HG03378 (cell line): ENCODE data around the gene IFITM2.
"Not testable (repeated sequence)": the region's sequence is repeated elsewhere in the genome, so short reads cannot be mapped to it uniquely, and the experiment has no call there.

Experiments
- ATAC-seq: cut with Tn5 transposase; IDR thresholded peaks from one replicate; pipeline ENCODE4 v1.9.1; 2021; ENCODE audit warnings: mild to moderate bottlenecking, moderate library complexity; ENCODE audit not compliant: unreplicated experiment

IFITM2 gene

DNA sequence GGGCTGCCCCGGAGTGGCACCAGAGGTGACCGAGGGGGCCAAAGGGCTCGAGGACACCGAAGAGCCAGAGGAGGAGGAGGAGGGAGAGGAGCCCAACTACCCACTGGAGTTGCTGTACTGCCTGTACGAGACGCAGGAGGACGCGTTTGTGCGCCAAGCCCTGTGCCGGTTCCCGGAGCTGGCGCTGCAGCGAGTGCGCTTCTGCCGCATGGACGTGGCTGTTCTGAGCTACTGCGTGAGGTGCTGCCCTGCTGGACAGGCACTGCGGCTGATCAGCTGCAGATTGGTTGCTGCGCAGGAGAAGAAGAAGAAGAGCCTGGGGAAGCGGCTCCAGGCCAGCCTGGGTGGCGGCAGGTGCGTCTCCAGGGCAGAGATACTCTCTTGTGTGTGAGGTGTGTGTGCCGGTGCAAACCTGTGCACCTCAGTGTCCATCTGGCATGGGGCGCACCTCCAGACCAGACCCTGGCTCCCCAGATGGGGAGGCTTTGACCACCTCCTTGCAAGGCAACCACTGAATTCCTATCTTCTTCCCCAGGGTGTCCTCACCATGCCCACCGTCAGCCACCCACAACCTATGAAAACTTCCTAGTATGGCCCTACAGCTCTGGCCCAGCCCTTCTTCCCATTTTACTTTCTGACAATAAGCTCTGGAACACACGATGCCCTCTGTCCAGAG is 26.0 kb upstream of the IFITM2 start:
- ATAC-seq, result no peak

DNA sequence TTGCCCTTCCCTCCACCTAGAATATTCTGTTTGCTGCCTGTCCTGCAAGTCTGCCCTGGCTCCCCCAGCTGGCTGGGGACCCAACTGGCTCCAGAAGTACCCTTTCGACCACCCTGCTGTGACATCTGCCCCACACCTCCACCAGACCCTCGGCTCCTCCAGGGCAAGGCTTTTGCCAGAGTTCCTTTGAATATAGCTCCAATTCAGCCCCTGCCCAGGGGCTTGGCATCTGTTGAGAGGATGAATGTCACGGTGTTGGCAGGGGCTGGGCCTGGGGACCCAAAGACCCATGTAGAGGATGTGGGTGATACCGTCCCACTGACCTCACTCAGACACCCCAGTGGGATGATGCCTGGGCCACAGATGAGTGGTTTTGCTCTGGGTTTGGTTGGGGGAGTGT is 25.4 kb upstream of the IFITM2 start:
- no peak for ATAC-seq

DNA sequence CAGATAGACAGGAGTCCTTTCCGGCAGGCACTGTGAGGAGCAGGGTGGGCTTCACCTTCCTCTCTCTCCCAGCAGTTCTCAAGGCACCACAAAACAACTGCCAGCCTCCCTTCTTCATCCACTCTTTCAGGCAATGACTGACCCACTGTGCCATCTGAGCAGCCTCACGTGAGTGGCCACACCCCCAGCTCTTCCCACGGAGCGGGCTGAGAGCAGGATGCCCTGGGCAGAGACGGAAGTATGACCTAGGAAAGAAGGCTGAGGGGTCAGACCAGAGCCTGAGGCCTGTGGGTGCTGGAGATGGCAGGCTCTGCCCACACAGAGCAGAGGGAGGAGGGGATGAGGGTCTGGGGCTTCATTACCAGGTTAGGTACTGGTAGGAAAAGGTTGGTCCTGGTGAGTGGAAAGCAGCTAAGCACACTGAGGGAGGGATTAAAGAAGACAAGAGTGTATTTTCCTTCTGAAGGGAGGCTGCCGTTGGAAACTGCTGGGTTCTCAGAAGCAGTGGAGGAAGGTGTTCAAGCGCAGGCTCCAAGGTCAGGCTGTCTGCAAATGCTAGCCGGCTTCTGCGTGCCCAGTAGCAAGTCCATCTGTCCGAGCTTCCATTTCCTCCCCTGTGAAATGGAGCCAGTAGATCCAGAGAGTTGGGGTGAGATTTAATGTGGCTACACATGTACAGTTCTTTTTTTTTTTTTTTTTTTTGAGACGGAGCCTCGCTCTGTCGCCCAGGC is 24.8 kb upstream of the IFITM2 start:
- no peak for ATAC-seq

DNA sequence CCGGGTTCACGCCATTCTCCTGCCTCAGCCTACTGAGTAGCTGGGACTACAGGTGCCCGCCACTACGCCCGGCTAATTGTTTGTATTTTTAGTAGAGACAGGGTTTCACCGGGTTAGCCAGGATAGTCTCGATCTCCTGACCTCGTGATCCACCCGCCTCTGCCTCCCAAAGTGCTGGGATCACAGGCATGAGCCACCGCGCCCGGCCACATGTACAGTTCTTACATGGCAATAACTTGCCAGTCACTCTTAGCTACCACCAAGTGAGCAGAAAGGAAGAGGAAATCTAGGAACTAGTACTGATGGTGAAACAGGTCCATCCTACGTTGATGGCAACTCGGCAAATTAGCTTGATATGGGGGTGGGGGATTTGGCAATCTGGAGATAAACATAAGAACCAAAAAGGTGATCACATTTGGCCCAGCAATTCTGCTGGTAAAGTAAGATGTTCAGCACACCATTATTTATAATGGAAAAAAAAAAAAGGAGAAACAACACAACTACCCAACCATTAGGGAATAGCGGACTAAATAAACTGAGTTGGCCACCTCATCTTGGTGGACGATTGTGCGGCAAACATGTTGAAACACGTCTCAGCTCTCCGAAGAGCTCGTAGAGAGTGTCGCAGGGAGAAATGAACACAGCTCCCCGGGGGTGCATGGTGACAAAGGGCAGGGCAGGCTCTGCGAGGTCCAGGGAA is 24.1 kb upstream of the IFITM2 start:
- ATAC-seq, result no peak

DNA sequence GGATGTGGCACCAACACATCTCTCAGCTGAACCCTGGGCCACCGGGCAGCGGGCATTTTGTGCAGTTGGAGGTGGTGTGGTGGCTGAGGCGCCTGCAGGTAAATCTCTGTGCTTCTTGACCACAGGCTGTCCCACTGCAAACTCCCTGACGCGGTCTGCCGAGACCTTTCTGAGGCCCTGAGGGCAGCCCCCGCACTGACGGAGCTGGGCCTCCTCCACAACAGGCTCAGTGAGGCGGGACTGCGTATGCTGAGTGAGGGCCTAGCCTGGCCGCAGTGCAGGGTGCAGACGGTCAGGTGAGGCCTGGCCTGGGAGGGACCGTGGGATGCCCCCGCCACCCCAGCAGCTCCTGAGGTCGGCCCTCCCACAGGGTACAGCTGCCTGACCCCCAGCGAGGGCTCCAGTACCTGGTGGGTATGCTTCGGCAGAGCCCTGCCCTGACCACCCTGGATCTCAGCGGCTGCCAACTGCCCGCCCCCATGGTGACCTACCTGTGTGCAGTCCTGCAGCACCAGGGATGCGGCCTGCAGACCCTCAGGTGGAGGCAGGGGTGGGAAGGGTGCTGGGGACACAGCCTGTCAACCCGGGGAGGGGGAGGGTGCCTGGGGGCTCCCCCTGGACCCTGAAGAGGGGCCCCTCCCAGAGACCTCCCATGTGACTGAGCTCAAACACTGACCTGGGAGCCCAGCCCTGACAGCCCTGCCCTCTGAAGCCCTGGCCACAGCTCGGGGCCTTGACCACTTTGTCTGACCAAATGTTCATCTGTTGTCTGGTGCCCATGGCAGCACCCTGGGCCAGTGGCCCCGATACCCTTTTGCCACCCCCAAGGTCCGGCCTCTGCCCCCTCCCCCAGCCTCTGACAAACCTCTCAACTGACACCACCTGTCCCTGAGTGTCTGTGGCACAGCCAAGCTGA is 23.3 kb upstream of the IFITM2 start:
- no peak for ATAC-seq

DNA sequence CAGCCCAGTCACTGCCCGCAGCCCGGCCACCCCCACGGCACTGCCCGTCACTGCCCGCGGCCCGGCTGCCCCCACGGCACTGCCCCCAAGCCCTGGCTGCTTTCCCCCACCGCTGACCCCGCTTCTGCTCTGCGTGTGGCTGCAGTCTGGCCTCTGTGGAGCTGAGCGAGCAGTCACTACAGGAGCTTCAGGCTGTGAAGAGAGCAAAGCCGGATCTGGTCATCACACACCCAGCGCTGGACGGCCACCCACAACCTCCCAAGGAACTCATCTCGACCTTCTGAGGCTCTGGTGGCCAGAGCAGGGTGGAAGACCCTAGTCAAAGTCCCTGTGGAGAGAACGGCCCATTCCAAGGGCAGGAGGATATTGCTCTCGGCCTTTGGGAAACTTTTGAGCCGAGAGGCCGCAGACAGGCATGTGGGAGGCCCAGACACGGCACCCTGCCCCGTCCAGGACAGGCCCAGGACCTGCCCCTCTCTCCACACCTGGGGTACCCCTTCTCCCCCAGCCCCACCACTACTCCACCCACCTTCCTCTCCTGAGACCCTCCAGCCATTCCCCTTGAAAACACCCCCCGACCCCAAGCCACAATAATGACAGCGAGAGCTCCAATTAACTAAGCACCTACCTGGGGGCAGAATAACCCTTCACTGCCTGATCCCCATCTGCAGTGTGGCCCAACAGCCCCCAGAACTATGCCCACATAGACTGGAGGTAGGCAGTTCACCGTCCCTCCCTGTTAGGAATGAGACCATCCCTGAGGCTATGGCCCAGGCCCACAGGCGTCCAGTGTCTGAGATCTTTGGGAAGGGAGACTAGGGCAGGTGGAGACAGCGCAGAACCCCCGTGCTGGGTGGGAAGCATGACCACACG is 22.4 kb upstream of the IFITM2 start:
- ATAC-seq, result no peak

DNA sequence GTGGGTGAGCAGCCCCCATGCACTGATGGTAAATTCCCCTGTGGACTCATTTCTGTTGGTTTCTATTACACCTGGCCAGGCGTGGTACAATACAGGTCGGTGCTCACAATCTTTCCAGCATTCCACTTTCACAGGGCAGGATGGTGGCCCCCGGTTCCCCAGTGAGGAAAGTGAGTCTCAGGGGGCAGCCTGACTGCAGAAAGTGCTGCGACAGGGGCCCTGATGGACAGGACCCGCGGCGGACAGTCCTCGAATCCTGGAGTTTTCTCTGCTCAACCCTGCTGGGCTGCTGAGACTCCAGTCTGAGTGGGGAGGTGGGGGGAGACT is 21.8 kb upstream of the IFITM2 start:
- ATAC-seq, result no peak

DNA sequence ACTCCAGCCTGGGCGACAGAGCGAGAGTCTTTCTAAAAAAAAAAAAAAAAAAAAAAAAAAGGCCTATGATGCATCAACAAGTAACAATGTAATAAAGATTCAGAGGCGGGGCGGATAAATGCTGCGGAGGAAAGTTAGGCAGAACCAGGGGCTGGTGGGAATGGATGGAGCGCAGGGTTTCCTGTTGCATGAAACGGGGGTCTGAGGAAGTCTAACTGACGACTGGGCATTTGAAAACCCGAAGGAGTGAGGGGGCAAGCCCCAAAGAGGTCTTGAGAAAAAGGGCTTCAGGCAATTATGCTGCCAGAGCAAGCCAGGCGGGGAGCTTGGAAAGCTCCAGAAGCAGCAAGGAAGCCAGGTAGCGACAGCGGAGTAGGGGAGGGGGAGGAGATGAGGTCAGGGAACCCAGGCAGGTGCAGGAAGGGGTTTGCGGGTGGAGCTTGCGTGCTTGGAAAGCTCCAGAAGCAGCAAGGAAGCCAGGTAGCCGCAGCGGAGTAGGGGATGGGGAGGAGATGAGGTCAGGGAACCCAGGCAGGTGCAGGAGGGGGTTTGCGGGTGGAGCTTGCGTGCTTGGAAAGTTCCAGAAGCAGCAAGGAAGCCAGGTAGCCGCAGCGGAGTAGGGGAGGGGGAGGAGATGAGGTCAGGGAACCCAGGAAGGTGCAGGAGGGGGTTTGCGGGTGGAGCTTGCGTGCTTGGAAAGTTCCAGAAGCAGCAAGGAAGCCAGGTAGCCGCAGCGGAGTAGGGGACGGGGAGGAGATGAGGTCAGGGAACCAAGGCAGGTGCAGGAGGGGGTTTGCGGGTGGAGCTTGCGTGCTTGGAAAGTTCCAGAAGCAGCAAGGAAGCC is 20.4 kb upstream of the IFITM2 start:
- not testable (repeated sequence) for ATAC-seq

DNA sequence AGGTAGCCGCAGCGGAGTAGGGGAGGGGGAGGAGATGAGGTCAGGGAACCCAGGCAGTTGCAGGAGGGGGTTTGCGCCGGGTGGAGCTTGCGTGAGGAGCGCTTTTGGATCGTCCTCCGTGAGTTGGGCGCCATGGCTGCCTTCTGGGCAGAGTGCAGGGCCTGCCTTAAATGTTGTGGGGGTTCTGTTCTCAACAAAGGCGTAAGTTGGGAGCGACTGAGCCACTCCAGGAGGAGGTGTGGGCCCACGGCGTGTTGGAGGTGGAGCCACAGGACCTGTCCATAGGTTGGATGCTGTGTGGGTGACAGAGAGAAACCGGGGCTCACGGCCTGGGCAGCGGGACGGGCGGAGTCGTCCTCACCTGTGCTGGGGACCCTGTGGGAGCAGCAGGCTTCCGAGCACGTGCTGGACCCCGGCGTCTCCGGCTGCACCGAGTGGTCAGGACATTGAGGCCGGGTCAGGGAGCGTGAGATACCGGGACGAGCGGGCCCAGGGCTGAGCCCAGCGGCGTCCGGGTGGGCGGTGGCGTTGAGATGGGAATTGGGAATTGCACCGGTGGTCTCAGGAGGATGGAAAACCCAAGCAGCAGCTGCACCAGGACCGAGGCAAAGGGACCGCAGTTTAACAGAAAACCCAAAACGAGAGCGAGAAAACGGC is 19.7 kb upstream of the IFITM2 start:
- ATAC-seq, result no peak

DNA sequence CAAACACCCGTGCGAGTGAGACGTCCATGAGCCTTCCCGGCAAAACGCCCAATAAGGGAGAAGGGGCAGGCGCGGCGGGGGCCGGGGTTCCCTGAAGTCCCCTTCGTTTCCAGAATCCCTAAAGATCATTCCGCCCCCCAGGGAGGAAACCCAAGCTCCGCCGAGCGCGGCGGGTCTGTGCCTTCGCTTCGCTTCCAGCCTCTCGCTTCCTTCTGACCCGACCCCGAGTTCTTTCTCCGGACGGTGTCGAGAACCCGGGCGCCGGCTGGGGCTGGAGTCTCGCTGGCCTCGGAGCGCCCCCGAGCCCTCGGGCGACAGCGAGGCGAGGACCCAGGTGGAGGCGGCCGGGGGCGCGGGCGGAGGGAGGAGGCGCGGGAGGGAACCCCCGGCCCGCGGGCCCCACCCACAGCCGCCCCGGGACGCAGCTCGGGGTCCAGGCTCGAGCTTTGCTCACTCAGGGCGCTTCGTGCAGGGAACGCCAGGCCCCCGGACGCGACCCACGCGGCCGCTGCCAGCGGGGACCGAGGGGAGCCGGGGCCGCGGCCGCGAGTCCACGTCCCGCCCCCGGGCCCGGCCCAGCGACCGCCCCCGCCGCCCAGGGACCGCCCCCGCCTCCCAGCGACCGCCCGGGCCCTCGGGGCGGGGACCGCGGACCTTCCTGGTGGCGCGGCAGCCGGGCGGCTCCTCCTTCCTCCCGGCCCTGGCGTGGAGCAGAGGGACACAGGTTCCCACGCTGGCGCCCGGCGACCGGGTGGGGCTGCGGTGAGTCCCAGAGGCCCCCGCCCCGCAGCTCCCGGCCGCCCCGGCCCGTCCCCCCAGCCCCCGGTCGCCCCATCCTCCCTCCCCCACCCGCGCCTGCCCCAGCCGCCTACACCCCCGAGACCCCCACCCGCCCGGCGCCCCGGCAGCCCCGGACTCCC is 18.9 kb upstream of the IFITM2 start, which contains the start of gene PGGHG:
PGGHG (plus strand) TSS at position 649 of the 920 bp plus-strand sequence. CDS start 691 bp downstream, outside the sequence.
- no peak for ATAC-seq

DNA sequence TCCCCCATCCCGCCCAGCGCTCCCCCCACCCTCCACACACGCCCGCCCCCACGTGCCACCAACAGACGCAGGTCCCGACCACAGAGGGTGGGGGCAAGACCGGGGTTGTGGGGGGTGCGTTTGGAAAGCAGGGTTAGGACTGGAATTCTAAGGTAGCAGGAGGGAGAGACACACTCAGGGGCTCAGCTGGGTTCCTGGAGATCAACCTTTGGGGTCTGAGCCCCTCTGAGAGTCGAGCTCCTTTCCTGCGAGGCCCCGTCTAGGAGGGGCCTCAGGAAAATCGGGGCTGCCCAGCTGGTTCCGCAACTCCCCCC is 18.3 kb upstream of the IFITM2 start:
- no peak for ATAC-seq

DNA sequence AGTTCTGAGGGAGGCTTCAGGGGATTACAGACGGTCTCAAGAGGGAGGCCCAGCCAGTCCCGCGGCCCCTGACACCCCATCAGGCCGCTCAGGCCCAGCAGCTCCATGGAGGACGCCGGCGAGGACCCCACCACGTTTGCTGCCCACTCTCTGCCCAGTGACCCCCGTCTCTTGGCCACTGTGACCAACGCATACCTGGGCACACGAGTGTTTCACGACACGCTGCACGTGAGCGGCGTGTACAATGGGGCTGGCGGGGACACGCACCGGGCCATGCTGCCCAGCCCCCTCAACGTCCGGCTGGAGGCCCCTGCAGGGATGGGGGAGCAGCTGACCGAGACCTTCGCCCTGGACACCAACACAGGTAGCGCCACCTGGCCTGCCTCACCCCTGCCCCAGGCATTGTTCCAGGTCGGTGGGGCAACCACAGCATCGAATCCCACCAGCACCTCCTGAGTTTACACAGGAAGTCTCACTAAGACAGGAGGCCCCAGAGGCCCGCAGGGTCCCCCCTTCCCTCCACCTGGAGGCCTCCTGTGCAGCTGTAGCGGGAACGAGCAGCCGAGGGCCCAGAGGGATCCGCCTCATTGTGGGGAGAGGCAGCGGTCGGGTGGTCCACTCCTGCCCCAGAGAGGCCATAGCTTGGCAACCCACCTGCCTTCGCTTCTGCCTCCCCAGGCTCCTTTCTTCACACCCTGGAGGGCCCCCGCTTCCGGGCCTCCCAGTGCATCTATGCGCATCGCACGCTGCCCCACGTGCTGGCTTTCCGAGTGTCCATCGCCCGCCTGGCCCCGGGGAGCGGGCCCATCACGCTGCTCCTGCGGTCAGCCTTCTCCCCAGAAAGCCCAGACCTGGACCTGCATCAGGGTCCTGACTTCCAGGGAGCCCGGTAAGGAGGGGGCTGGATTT is 17.6 kb upstream of the IFITM2 start:
- no peak for ATAC-seq

DNA sequence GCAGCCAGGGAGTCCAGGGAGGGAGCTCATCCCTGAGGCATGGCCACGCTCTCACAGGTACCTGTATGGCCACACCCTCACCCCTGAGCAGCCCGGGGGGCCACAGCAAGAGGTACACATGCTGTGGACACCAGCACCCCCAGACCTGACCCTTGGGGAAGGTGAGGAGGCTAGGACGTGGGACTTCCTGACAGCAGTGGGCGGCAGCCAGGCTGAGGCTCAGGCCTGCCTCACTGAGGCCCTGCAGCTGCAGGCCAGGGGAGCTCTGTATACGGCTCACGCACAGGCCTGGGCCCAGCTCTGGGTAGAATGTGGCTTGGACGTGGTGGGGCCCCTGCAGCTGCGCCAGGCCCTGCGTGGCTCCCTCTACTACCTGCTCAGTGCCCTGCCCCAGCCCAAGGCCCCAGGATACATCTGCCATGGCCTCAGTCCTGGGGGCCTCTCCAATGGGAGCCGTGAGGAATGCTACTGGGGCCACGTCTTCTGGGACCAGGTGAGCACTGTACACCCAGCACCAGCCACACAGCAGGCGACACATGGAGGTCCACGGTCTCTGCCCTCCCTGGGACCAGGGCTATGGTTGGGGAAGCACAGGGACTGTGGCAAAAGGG is 16.9 kb upstream of the IFITM2 start:
- ATAC-seq, result no peak

DNA sequence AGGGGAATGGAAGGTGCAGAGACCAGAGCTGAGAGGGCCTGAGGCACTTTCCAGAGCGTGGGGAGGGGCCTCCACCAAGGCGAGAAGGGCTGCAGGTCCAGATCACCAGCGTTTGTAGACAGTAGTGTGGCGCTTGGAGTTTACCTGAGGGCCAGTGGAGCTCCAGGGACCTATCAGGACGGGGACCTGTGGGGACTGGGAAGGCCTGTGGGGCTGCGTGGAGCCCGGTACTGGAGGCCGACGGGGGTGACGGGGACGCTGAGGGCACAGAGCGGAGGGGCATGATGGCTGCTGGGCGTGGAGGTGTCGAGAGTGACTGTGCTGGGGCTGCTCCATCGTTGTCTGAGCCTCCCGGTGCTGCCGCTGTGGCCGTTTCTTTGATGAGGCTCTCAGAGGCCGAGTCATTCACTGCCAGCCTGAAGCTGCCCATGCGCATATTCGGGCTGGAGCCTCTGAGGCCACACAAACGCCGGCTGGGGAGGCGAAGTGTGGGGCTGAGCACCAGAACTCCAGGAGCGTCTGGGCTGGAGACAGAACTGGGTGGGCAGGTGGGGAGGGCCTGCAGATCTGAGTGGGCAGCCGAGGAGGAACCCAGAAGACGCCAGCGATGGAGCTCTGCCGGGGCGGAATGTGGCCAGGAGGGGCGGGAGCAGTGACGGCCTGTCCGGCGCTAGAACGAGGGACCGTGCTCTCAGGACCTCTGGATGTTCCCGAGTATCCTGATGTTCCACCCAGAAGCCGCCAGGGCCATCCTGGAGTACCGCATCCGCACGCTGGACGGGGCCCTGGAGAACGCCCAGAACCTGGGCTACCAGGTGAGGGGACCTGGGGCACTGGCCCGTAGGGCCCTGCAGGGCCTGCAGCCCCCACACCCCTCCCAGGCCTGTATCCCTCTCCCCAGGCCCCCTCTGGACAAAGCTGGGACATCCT is 16.1 kb upstream of the IFITM2 start:
- ATAC-seq, result no peak
